ENCODE data around the gene SMIM21. TPM values are rescaled to one million over a fixed set of nuclear protein-coding genes. Genes with fewer than 3 reads are reported as not detected.

The SMIM21 gene
- total RNA-seq, 1 experiment from 2014 or later, result not detected

DNA sequence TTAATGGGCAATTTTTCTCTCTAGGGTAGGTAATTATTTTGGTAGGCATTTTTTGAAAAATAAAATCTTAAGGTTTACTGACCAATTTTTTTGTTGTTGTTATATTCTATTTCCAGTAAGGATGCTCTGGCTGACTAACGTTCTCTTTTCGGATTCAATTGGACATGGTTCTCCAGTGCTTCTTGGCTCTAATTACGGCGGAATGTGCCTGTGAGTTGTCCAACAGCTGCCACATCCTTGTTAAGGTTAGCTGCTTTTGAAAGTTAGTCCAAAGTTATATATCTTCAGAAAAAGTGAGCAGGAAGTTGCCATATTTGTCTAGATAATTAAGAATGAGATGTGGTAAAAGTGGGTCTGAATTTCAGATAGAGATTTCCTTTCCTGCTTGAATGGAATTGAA, 45.8 kb upstream of the SMIM21 start:
- Histone ChIP-seq H3K36me3 (ENCODE audit: control insufficient read depth, insufficient read depth, low read length) (no peaks in the 10 kb centered on the region), H3K9me3 (no peaks in the 10 kb centered on the region), H3K27me3 (replicated peaks; ENCODE audit: control insufficient read depth, insufficient read depth, low read length) (no peaks in the 10 kb centered on the region), H3K4me1 (no peaks in the 10 kb centered on the region), H3K4me3 (ENCODE audit: low read depth, low read length) (no peak overlapping the region)
- Mint-ChIP-seq H3K9me3 (ENCODE audit: unreplicated experiment) (no peaks in the 10 kb centered on the region), H3K4me3 (ENCODE audit: unreplicated experiment) (no peak overlapping the region), H3K4me1 (ENCODE audit: low read depth, unreplicated experiment) (no peaks in the 10 kb centered on the region), H3K27ac (ENCODE audit: unreplicated experiment) (no peak overlapping the region), H3K36me3 (ENCODE audit: insufficient read depth, unreplicated experiment) (no peaks in the 10 kb centered on the region), H3K27me3 (ENCODE audit: insufficient read depth, unreplicated experiment) (peaks cover 4% of the 10 kb centered on the region)
- ChIA-PET CTCF (no interaction called here), POLR2A (no interaction called here)
- no peak for DNase-seq
- BruUV-seq (replicated peaks), result no TSS peak
- intact Hi-C loops (cut with micrococcal nuclease; ENCODE audit: unreplicated experiment), result no loop called here
- TF ChIP-seq CTCF (IDR thresholded peaks at IDR 0.05; ENCODE audit: insufficient read depth in 1 of 2, low read depth in 1 of 2, low read length in 1 of 2, severe bottlenecking in 1 of 2, unreplicated experiment in 1 of 2), result no peak

GRCh38 chr18:75472906-75473305, 45.4 kb upstream of the SMIM21 start:
- no TSS peak for BruUV-seq (replicated peaks)
- Histone ChIP-seq H3K4me3 (ENCODE audit: low read depth, low read length) (no peak overlapping the region), H3K36me3 (ENCODE audit: control insufficient read depth, insufficient read depth, low read length) (no peaks in the 10 kb centered on the region), H3K27me3 (replicated peaks; ENCODE audit: control insufficient read depth, insufficient read depth, low read length) (no peaks in the 10 kb centered on the region), H3K9me3 (no peaks in the 10 kb centered on the region), H3K4me1 (no peaks in the 10 kb centered on the region)
- Mint-ChIP-seq H3K36me3 (ENCODE audit: insufficient read depth, unreplicated experiment) (no peaks in the 10 kb centered on the region), H3K27ac (ENCODE audit: unreplicated experiment) (no peak overlapping the region), H3K9me3 (ENCODE audit: unreplicated experiment) (no peaks in the 10 kb centered on the region), H3K4me1 (ENCODE audit: low read depth, unreplicated experiment) (no peaks in the 10 kb centered on the region), H3K27me3 (ENCODE audit: insufficient read depth, unreplicated experiment) (peaks cover 4% of the 10 kb centered on the region), H3K4me3 (ENCODE audit: unreplicated experiment) (no peak overlapping the region)
- ChIA-PET POLR2A (no interaction called here), CTCF (no interaction called here)
- no peak for DNase-seq
- intact Hi-C loops (cut with micrococcal nuclease; ENCODE audit: unreplicated experiment), result no loop called here
- TF ChIP-seq CTCF (IDR thresholded peaks at IDR 0.05; ENCODE audit: insufficient read depth in 1 of 2, low read depth in 1 of 2, low read length in 1 of 2, severe bottlenecking in 1 of 2, unreplicated experiment in 1 of 2), result no peak

- H3K36me3 Mint-ChIP-seq (ENCODE audit: insufficient read depth, unreplicated experiment), result no peaks in the 10 kb centered on the region
- no peak overlapping the region for H3K27ac Mint-ChIP-seq (ENCODE audit: unreplicated experiment)
- no peak overlapping the region for H3K4me3 Mint-ChIP-seq (ENCODE audit: unreplicated experiment)
- Histone ChIP-seq H3K4me3 (ENCODE audit: low read depth, low read length) (no peak overlapping the region), H3K4me1 (no peaks in the 10 kb centered on the region), H3K9me3 (no peaks in the 10 kb centered on the region), H3K36me3 (ENCODE audit: control insufficient read depth, insufficient read depth, low read length) (no peaks in the 10 kb centered on the region), H3K27me3 (replicated peaks; ENCODE audit: control insufficient read depth, insufficient read depth, low read length) (no peaks in the 10 kb centered on the region)
- H3K4me1 Mint-ChIP-seq (ENCODE audit: low read depth, unreplicated experiment), result no peaks in the 10 kb centered on the region
- BruUV-seq (replicated peaks), result no TSS peak
- TF ChIP-seq CTCF (IDR thresholded peaks at IDR 0.05; ENCODE audit: insufficient read depth in 1 of 2, low read depth in 1 of 2, low read length in 1 of 2, severe bottlenecking in 1 of 2, unreplicated experiment in 1 of 2), result no peak
- CTCF ChIA-PET, result no interaction called here
- DNase-seq, result no peak
- intact Hi-C loops (cut with micrococcal nuclease; ENCODE audit: unreplicated experiment), result no loop called here
- POLR2A ChIA-PET, result no interaction called here
- H3K27me3 Mint-ChIP-seq (ENCODE audit: insufficient read depth, unreplicated experiment), result peaks cover 4% of the 10 kb centered on the region
- H3K9me3 Mint-ChIP-seq (ENCODE audit: unreplicated experiment), result no peaks in the 10 kb centered on the region
These were observed 44.9 kb upstream of the SMIM21 start for GRCh38 chr18:75472396-75472795.

All from Caco-2 (cell line).